Breast epithelium (tissue), 3 donors: ENCODE data around the gene CLCN1.

Source experiments
- POLR2A ChIP-seq: fragments of 450-650 bp; IDR thresholded peaks from one replicate; pipeline ENCODE4 v1.6.1; 2016; ENCODE audit warnings: antibody characterized with exemption, mild to moderate bottlenecking, moderate library complexity
- POLR2AphosphoS5 ChIP-seq, 3 donors: sonication (generic); formaldehyde crosslinking; IDR thresholded peaks; one replicate each; pipeline ENCODE4 v1.6.1; 2017; ENCODE audit warnings: antibody characterized with exemption in 3 of 3
- TF ChIP-seq, protein P1 (sequence below), 3 donors: fragments of 450-650 bp; IDR thresholded peaks; one replicate each; pipeline ENCODE4 v1.5.1; 2016 to 2017; ENCODE audit warnings: antibody characterized with exemption in 3 of 3, mild to moderate bottlenecking in 3 of 3, moderate library complexity in 3 of 3

DNA sequence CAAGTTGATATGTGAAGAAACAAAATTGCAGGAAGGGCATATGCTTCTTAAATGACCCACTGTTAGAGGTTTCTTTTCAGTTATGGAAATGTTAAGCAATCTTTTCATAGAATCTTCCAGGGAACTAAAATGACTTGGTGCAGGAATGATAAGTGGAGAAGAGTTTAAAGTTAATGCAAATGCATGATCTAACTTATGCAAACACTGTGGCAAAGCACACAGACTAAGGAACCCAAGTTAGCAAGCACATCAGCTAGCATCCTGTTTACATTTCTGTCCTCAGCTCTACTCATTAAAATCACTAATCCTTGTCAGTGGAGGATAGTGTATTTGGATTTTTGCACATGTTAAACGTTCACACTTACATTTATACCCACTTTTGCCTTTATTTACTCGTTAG is 9.3 kb downstream of the CLCN1 start:
- TF ChIP-seq, protein P1, sequence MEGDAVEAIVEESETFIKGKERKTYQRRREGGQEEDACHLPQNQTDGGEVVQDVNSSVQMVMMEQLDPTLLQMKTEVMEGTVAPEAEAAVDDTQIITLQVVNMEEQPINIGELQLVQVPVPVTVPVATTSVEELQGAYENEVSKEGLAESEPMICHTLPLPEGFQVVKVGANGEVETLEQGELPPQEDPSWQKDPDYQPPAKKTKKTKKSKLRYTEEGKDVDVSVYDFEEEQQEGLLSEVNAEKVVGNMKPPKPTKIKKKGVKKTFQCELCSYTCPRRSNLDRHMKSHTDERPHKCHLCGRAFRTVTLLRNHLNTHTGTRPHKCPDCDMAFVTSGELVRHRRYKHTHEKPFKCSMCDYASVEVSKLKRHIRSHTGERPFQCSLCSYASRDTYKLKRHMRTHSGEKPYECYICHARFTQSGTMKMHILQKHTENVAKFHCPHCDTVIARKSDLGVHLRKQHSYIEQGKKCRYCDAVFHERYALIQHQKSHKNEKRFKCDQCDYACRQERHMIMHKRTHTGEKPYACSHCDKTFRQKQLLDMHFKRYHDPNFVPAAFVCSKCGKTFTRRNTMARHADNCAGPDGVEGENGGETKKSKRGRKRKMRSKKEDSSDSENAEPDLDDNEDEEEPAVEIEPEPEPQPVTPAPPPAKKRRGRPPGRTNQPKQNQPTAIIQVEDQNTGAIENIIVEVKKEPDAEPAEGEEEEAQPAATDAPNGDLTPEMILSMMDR (IDR thresholded peaks at IDR 0.05), result no peak
- no peak for TF ChIP-seq POLR2AphosphoS5 (IDR thresholded peaks at IDR 0.05)
- TF ChIP-seq POLR2A, result no peak
